GM19372 (cell line): ENCODE measurements around the gene CCDC39.

Experiments used
- ATAC-seq: cut with Tn5 transposase; IDR thresholded peaks from one replicate; pipeline ENCODE4 v1.9.1; 2021; ENCODE audit warnings: mild to moderate bottlenecking, low read depth, moderate library complexity; ENCODE audit not compliant: unreplicated experiment

CCDC39 gene

GRCh38 chr3:180679178-180680096, at the start of gene CCDC39:
TSS of gene CCDC39 (minus strand) at chr3:180679489. CDS start at chr3:180679380, 109 bp downstream.
- peak; percentile 94 for ATAC-seq

- ATAC-seq, result no peak
Measured at GRCh38 chr3:180720012-180720411, 40.7 kb upstream of the CCDC39 start.

- ATAC-seq, result no peak
Measured at GRCh38 chr3:180707896-180708295, 28.6 kb upstream of the CCDC39 start.

- ATAC-seq, result no peak
Measured at GRCh38 chr3:180705619-180706018, 26.3 kb upstream of the CCDC39 start.

GRCh38 chr3:180704532-180704931, 25.2 kb upstream of the CCDC39 start:
- no peak for ATAC-seq

GRCh38 chr3:180700941-180701340, 21.7 kb upstream of the CCDC39 start:
- ATAC-seq, result no peak

GRCh38 chr3:180698760-180699270, 19.5 kb upstream of the CCDC39 start:
- ATAC-seq, result no peak

- no peak for ATAC-seq
Measured at GRCh38 chr3:180694321-180694720, 15.0 kb upstream of the CCDC39 start.

- ATAC-seq, result no peak
Measured at GRCh38 chr3:180693656-180694055, 14.4 kb upstream of the CCDC39 start.

GRCh38 chr3:180690061-180690460, 10.8 kb upstream of the CCDC39 start:
- no peak for ATAC-seq

GRCh38 chr3:180684807-180685206, 5.5 kb upstream of the CCDC39 start:
- ATAC-seq, result no peak

- ATAC-seq, result no peak
Measured at GRCh38 chr3:180683816-180684215, 4.5 kb upstream of the CCDC39 start.

GRCh38 chr3:180680097-180680430, 775 bp upstream of the CCDC39 start:
- peak; percentile 16 for ATAC-seq

- ATAC-seq, result no peak
Measured at GRCh38 chr3:180678231-180678630, 1.1 kb downstream of the CCDC39 start.

- ATAC-seq, result no peak
Measured at GRCh38 chr3:180661444-180661843, 17.8 kb downstream of the CCDC39 start.

GRCh38 chr3:180657094-180657493, 22.2 kb downstream of the CCDC39 start:
- no peak for ATAC-seq

- ATAC-seq, result no peak
Measured at GRCh38 chr3:180656406-180656805, 22.9 kb downstream of the CCDC39 start.

GRCh38 chr3:180646187-180646790, 33.0 kb downstream of the CCDC39 start:
- ATAC-seq, result no peak

- no peak for ATAC-seq
Measured at GRCh38 chr3:180640987-180641386, 38.3 kb downstream of the CCDC39 start.

- ATAC-seq, result no peak
Measured at GRCh38 chr3:180633722-180634121, 45.6 kb downstream of the CCDC39 start.

GRCh38 chr3:180631317-180631716, 48.0 kb downstream of the CCDC39 start:
- ATAC-seq, result no peak

- ATAC-seq, result no peak
Measured at GRCh38 chr3:180630371-180630770, 48.9 kb downstream of the CCDC39 start.
